Gastrocnemius medialis (tissue), 4 donors: Measurements from ENCODE around the gene KCNQ1. TPM values are rescaled to one million over a fixed set of nuclear protein-coding genes. Genes with fewer than 3 reads are reported as not detected.

Experiments
- ATAC-seq, 2 donors: fragments of 150-250 bp; one replicate each; pipeline ENCODE4 v1.9.1; 2016
- DNase-seq, 2 donors: peaks; one replicate each; pipeline ENCODE4 v3.0.0-alpha.2; 2019
- H3K27ac ChIP-seq, 4 donors: fragments of 200-600 bp; sonication (generic); 1 replicate in 1 of 4; 2 replicates in 3 of 4; pipeline ENCODE4 v1.5.1; 2016 to 2018; ENCODE audit warnings: mild to moderate bottlenecking in 2 of 4, moderate library complexity in 1 of 4
- H3K27me3 ChIP-seq, 3 donors: fragments of 200-600 bp; sonication (generic) in 2 of 3; 1 replicate in 1 of 3; 2 replicates in 2 of 3; pipeline versions ENCODE4 v1.5.1 to v1.6.0; 2016 to 2019; ENCODE audit warnings: mild to moderate bottlenecking in 1 of 3, moderate library complexity in 1 of 3
- H3K36me3 ChIP-seq, 2 donors: fragments of 200-600 bp; sonication (generic) in 1 of 2; one replicate each; pipeline ENCODE4 v1.5.1; 2017 to 2018
- H3K4me1 ChIP-seq, 2 donors: fragments of 200-600 bp; sonication (generic) in 1 of 2; one replicate each; pipeline ENCODE4 v1.5.1; 2016 to 2017; ENCODE audit warnings: mild to moderate bottlenecking in 2 of 2
- H3K4me3 ChIP-seq, 4 donors: fragments of 200-600 bp; sonication (generic) in 3 of 4; 1 replicate in 1 of 4; 2 replicates in 3 of 4; pipeline ENCODE4 v1.5.1; 2016 to 2019; ENCODE audit warnings: mild to moderate bottlenecking in 2 of 4
- H3K9me3 ChIP-seq, 3 donors: fragments of 200-600 bp; sonication (generic) in 2 of 3; 1 replicate in 1 of 3; 2 replicates in 2 of 3; pipeline ENCODE4 v1.5.1; 2016 to 2019
- CTCF ChIP-seq, 5 experiments: fragments of 450-650 bp in 3 of 5; fragments of 200-600 bp in 2 of 5; sonication (generic) in 2 of 5; IDR thresholded peaks in 4 of 5; conservative IDR thresholded peaks in 1 of 5; 1 replicate in 4 of 5; 2 replicates in 1 of 5; pipeline ENCODE4 v1.5.1; 2016 to 2019; ENCODE audit warnings: antibody characterized with exemption in 5 of 5, mild to moderate bottlenecking in 3 of 5, moderate library complexity in 3 of 5
- POLR2A ChIP-seq, 2 donors: fragments of 450-650 bp; IDR thresholded peaks; one replicate each; pipeline ENCODE4 v1.6.1; 2017; ENCODE audit warnings: antibody characterized with exemption in 2 of 2, mild to moderate bottlenecking in 2 of 2, moderate library complexity in 2 of 2
- in situ Hi-C, 4 donors: fragments of 200-750 bp; cut with MboI; loops; one replicate each; pipeline versions ENCODE4 v1.15.0 to v1.8.0; 2017; ENCODE audit warnings: low sequenced_read_pairs in 4 of 4
- intact Hi-C: fragments of 100-400 bp; cut with DNase I; formaldehyde crosslinking; loops from one replicate; pipeline ENCODE4 v1.15.1; 2023; ENCODE audit warnings: low total_unique reads
- total RNA-seq, 4 donors: library from RNA; depleted of rRNA; stranded (reverse); fragments of >200 nt; gene quantifications; one replicate each; pipeline versions ENCODE4 v1.1.0 to v1.2.3, GENCODE V29; 2016

KCNQ1 gene
- total RNA-seq, 4 donors from 2014 or later, result 0.15 to 1.00 (median 0.67) TPM

- ATAC-seq, result no peak
- DNase-seq, result no peak
- no peaks in the 10 kb centered on the region for H3K9me3 ChIP-seq
- in situ Hi-C loops (no loop called here), intact Hi-C loops (no loop called here)
- H3K27me3 ChIP-seq, result no peaks in the 10 kb centered on the region
- H3K27ac ChIP-seq, result no peak overlapping the region
- no peak for TF ChIP-seq POLR2A (IDR thresholded peaks at IDR 0.05)
- no peak for TF ChIP-seq CTCF (IDR thresholded peaks at IDR 0.05 in 4 of 5, conservative IDR thresholded peaks at IDR 0.05 in 1 of 5)
- no peaks in the 10 kb centered on the region for H3K4me1 ChIP-seq
- no peak overlapping the region for H3K4me3 ChIP-seq
- no peaks in the 10 kb centered on the region for H3K36me3 ChIP-seq
Observed at GRCh38 chr11:2459016-2459725, 14.4 kb downstream of the KCNQ1 start.

- no peak overlapping the region for H3K4me3 ChIP-seq
- no peaks in the 10 kb centered on the region for H3K36me3 ChIP-seq
- no peak overlapping the region for H3K27ac ChIP-seq
- H3K27me3 ChIP-seq, result no peaks in the 10 kb centered on the region
- in situ Hi-C loops, result no loop called here
- DNase-seq (no peak), ATAC-seq (no peak)
- H3K9me3 ChIP-seq, result no peaks in the 10 kb centered on the region
- no peak for TF ChIP-seq POLR2A (IDR thresholded peaks at IDR 0.05)
- no peak for TF ChIP-seq CTCF (IDR thresholded peaks at IDR 0.05 in 4 of 5, conservative IDR thresholded peaks at IDR 0.05 in 1 of 5)
- no peaks in the 10 kb centered on the region for H3K4me1 ChIP-seq
- intact Hi-C loops, result no loop called here
Observed at GRCh38 chr11:2459796-2460531, 15.2 kb downstream of the KCNQ1 start.

GRCh38 chr11:2460540-2461252 is 15.9 kb downstream of the KCNQ1 start:
- no peaks in the 10 kb centered on the region for H3K36me3 ChIP-seq
- no peak overlapping the region for H3K4me3 ChIP-seq
- H3K9me3 ChIP-seq, result no peaks in the 10 kb centered on the region
- no peak for DNase-seq
- H3K27ac ChIP-seq, result no peak overlapping the region
- in situ Hi-C loops (no loop called here), intact Hi-C loops (no loop called here)
- no peak for ATAC-seq
- TF ChIP-seq CTCF (IDR thresholded peaks at IDR 0.05 in 4 of 5, conservative IDR thresholded peaks at IDR 0.05 in 1 of 5) (no peak), POLR2A (IDR thresholded peaks at IDR 0.05) (no peak)
- H3K27me3 ChIP-seq, result no peaks in the 10 kb centered on the region
- H3K4me1 ChIP-seq, result no peaks in the 10 kb centered on the region

- H3K4me3 ChIP-seq, result no peak overlapping the region
- no peaks in the 10 kb centered on the region for H3K4me1 ChIP-seq
- intact Hi-C loops, result no loop called here
- no peak overlapping the region for H3K27ac ChIP-seq
- TF ChIP-seq CTCF (IDR thresholded peaks at IDR 0.05 in 4 of 5, conservative IDR thresholded peaks at IDR 0.05 in 1 of 5), result no peak
- no peak for TF ChIP-seq POLR2A (IDR thresholded peaks at IDR 0.05)
- no peaks in the 10 kb centered on the region for H3K9me3 ChIP-seq
- no peaks in the 10 kb centered on the region for H3K36me3 ChIP-seq
- in situ Hi-C loops, result no loop called here
- no peaks in the 10 kb centered on the region for H3K27me3 ChIP-seq
- ATAC-seq, result no peak
- no peak for DNase-seq
Observed at GRCh38 chr11:2461253-2461955, 16.6 kb downstream of the KCNQ1 start.
